ENCODE results near the gene NSMF.

DNA sequence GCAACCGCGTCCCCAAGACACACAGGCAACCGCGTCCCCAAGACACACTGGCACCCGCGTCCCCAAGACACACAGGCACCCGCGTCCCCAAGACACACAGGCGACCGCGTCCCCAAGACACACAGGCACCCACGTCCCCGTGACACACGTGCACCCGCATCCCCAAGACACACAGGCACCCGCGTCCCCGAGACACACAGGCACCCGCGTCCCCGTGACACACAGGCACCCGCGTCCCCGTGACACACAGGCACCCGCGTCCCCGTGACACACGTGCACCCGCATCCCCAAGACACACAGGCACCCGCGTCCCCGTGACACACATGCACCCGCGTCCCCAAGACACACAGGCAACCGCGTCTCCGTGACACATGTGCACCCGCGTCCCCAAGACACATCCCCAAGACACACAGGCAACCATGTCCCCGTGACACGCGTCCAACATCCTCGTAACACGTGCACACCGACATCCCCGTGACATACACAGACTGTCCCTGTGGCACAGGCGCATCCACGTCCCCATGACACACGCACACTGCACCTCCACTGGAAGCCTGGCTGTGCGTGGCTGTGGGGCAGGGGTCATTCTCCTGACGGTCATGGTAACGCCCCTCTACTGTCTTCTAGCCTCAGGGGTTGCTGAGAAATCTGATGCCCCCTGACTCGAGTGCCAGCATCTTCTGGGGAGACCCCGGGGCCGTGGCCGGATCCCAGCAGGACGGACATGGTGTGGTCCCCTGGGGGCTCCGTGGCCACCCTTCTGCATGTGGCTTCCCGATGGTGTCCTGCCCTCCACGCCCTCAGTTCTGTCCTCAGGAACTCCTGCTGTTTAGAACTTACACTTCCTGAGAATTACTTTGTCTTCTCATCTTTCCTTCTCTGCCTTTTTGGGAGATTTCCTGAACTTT, 60.3 kb downstream of the NSMF start:
- TF ChIP-seq CTCF (conservative IDR thresholded peaks at IDR 0.05; ENCODE audit: low read depth, low read length) = no peak
- no peak for TF ChIP-seq BHLHE40 (IDR thresholded peaks at IDR 0.05; ENCODE audit: low read depth, low read length)
- no peak for TF ChIP-seq POLR2A (IDR thresholded peaks at IDR 0.05; ENCODE audit: low read depth, low read length)
- no peak for TF ChIP-seq SMC3 (IDR thresholded peaks at IDR 0.05; ENCODE audit: low read depth, low read length)
- no peak for TF ChIP-seq RFX5 (IDR thresholded peaks at IDR 0.05; ENCODE audit: low read depth, low read length)
- TF ChIP-seq MAZ (IDR thresholded peaks at IDR 0.05; ENCODE audit: borderline replicate concordance, low read depth, low read length) = no peak
- TF ChIP-seq NFE2L2 (IDR thresholded peaks at IDR 0.05; ENCODE audit: low read depth, low read length) = no peak
- TF ChIP-seq, protein P1, sequence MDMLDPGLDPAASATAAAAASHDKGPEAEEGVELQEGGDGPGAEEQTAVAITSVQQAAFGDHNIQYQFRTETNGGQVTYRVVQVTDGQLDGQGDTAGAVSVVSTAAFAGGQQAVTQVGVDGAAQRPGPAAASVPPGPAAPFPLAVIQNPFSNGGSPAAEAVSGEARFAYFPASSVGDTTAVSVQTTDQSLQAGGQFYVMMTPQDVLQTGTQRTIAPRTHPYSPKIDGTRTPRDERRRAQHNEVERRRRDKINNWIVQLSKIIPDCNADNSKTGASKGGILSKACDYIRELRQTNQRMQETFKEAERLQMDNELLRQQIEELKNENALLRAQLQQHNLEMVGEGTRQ (IDR thresholded peaks at IDR 0.05; ENCODE audit: low read depth, low read length) = no peak
- TF ChIP-seq RCOR1 (IDR thresholded peaks at IDR 0.05; ENCODE audit: insufficient replicate concordance, low read length) = no peak
- TF ChIP-seq, protein P2, sequence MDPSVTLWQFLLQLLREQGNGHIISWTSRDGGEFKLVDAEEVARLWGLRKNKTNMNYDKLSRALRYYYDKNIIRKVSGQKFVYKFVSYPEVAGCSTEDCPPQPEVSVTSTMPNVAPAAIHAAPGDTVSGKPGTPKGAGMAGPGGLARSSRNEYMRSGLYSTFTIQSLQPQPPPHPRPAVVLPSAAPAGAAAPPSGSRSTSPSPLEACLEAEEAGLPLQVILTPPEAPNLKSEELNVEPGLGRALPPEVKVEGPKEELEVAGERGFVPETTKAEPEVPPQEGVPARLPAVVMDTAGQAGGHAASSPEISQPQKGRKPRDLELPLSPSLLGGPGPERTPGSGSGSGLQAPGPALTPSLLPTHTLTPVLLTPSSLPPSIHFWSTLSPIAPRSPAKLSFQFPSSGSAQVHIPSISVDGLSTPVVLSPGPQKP (IDR thresholded peaks at IDR 0.05; ENCODE audit: borderline replicate concordance, low read depth, low read length) = no peak
- TF ChIP-seq MXI1 (IDR thresholded peaks at IDR 0.05; ENCODE audit: borderline replicate concordance, low read depth, low read length) = no peak

Measured in IMR-90 (cell line).